Keratinocyte (primary cell): ENCODE results near the gene DCP2. TPM values are rescaled to one million over a fixed set of nuclear protein-coding genes. Genes with fewer than 3 reads are reported as not detected.
A peak's percentile ranks its signal among the peaks of the same experiment; 100 is the strongest.

ENCODE experiments used
- DNase-seq: peaks from one replicate; pipeline ENCODE4 v3.0.0-alpha.2; 2011; ENCODE audit warnings: low read depth, missing footprints, low spot score
- FAIRE-seq: peaks from 2 replicates; lab custom pipeline; 2011; peaks lifted over from hg19 to GRCh38; lab: Jason Lieb, UNC
- H2AFZ ChIP-seq: 2 replicates; pipeline ENCODE4 v1.6.0; 2012; ENCODE audit warnings: low read length, control low read depth, inconsistent platforms; ENCODE audit not compliant: control insufficient read depth
- H3K27ac ChIP-seq: 2 replicates; pipeline ENCODE4 v1.5.1; 2011; ENCODE audit warnings: low read length; ENCODE audit not compliant: control insufficient read depth, insufficient read depth
- H3K27me3 ChIP-seq: 3 replicates; pipeline ENCODE4 v1.6.0; 2011; ENCODE audit warnings: low read length; ENCODE audit not compliant: control insufficient read depth, insufficient read depth; ENCODE audit errors: extremely low read depth
- H3K36me3 ChIP-seq, 2 experiments: 2 replicates in 1 of 2; 3 replicates in 1 of 2; pipeline ENCODE4 v1.5.1; 2011; ENCODE audit warnings: low read length in 2 of 2, mild to moderate bottlenecking in 1 of 2; ENCODE audit not compliant: control insufficient read depth in 2 of 2, insufficient read depth in 2 of 2; ENCODE audit errors: extremely low read depth in 1 of 2
- H3K4me1 ChIP-seq: 3 replicates; pipeline ENCODE4 v1.5.1; 2011; ENCODE audit warnings: low read length; ENCODE audit not compliant: control insufficient read depth, insufficient read depth; ENCODE audit errors: extremely low read depth
- H3K4me2 ChIP-seq: 3 replicates; pipeline ENCODE4 v1.6.0; 2011; ENCODE audit warnings: low read depth, low read length; ENCODE audit not compliant: control insufficient read depth, insufficient read depth; ENCODE audit errors: extremely low read depth
- H3K4me3 ChIP-seq, 3 experiments: fragments of 200-600 bp in 1 of 3; sonication (generic) in 1 of 3; 2 replicates in 2 of 3; 3 replicates in 1 of 3; pipeline ENCODE4 v1.5.1; 2011 to 2016; ENCODE audit warnings: low read length in 3 of 3, mild to moderate bottlenecking in 3 of 3, control low read depth in 2 of 3, inconsistent platforms in 1 of 3, low read depth in 1 of 3, mixed read lengths in 1 of 3, mixed run types in 1 of 3, moderate library complexity in 1 of 3; ENCODE audit not compliant: control insufficient read depth in 2 of 3, insufficient read depth in 2 of 3; ENCODE audit errors: extremely low read depth in 1 of 3
- H3K79me2 ChIP-seq: 2 replicates; pipeline ENCODE4 v1.6.0; 2012; ENCODE audit warnings: low read length; ENCODE audit not compliant: control insufficient read depth, insufficient read depth
- H3K9ac ChIP-seq: 3 replicates; pipeline ENCODE4 v1.6.0; 2011; ENCODE audit warnings: low read length; ENCODE audit not compliant: control insufficient read depth, insufficient read depth; ENCODE audit errors: extremely low read depth
- H3K9me1 ChIP-seq: 3 replicates; pipeline ENCODE4 v1.6.0; 2011; ENCODE audit warnings: low read length; ENCODE audit not compliant: control insufficient read depth, insufficient read depth; ENCODE audit errors: extremely low read depth
- H3K9me3 ChIP-seq: 2 replicates; pipeline ENCODE4 v1.5.1; 2012; ENCODE audit warnings: low read depth, low read length; ENCODE audit not compliant: control insufficient read depth
- H4K20me1 ChIP-seq: 3 replicates; pipeline ENCODE4 v1.6.0; 2011; ENCODE audit warnings: low read length; ENCODE audit not compliant: control insufficient read depth, insufficient read depth; ENCODE audit errors: extremely low read depth
- CTCF ChIP-seq, 3 experiments: IDR thresholded peaks in 1 of 3; conservative IDR thresholded peaks in 1 of 3; optimal IDR thresholded peaks in 1 of 3; 2 replicates in 2 of 3; 3 replicates in 1 of 3; pipeline versions ENCODE3 to v1.5.1; 2011; ENCODE audit warnings: low read length in 3 of 3, mild to moderate bottlenecking in 3 of 3, moderate library complexity in 2 of 3, control low read depth in 1 of 3, inconsistent platforms in 1 of 3; ENCODE audit not compliant: insufficient read depth in 2 of 3; ENCODE audit errors: extremely low read depth in 1 of 3
- EZH2 ChIP-seq: IDR thresholded peaks from one replicate; pipeline ENCODE4 v1.6.1; 2012; ENCODE audit warnings: inconsistent platforms, mild to moderate bottlenecking, low read length, moderate library complexity
- dilution Hi-C: fragments of 300-500 bp; cut with MboI; formaldehyde crosslinking; loops from one replicate; pipeline ENCODE4 v1.7.0; 2020; ENCODE audit warnings: low sequenced_read_pairs; ENCODE audit not compliant: extremely low pct_ligation_motif_present
- polyA plus RNA-seq, 5 experiments: library from polyadenylated mRNA; depleted of rRNA in 3 of 5; stranded (reverse) in 3 of 5; stranded (forward) in 1 of 5; unstranded in 1 of 5; fragments of >200 nt; gene quantifications; 1 replicate in 1 of 5; 2 replicates in 3 of 5; 3 replicates in 1 of 5; pipeline versions ENCODE4 v1.2.1 to v1.2.3, GENCODE V29; 2011 to 2012; ENCODE audit warnings: missing spikeins in 2 of 5, low read depth in 1 of 5, low replicate concordance in 1 of 5

Gene DCP2
- polyA plus RNA-seq, 1 donor (not counting 4 experiments of a cell fraction or from before 2014, with no cell fraction given), result 11.8 TPM

- no peak overlapping the region for H2AFZ ChIP-seq
- DNase-seq, result peak; percentile 67
- H4K20me1 ChIP-seq, result no peaks in the 10 kb centered on the region
- FAIRE-seq, result peak; percentile 66
- H3K9me1 ChIP-seq, result peaks cover 2% of the 10 kb centered on the region
- TF ChIP-seq EZH2, result no peak
- TF ChIP-seq CTCF (optimal IDR thresholded peaks at IDR 0.05 in 1 of 3, IDR thresholded peaks at IDR 0.05 in 1 of 3, conservative IDR thresholded peaks at IDR 0.05 in 1 of 3; ENCODE audit: extremely low read depth in 1 of 3, insufficient read depth in 2 of 3, low read length in 3 of 3), result no peak
- no peaks in the 10 kb centered on the region for H3K27me3 ChIP-seq
- peaks cover 44% of the 10 kb centered on the region for H3K4me1 ChIP-seq
- no peak overlapping the region for H3K9ac ChIP-seq
- H3K9me3 ChIP-seq, result no peaks in the 10 kb centered on the region
- H3K79me2 ChIP-seq, result no peaks in the 10 kb centered on the region
- no peak overlapping the region for H3K4me3 ChIP-seq
- peaks cover 20% of the 10 kb centered on the region in 2 experiments for H3K36me3 ChIP-seq
- no peak overlapping the region for H3K4me2 ChIP-seq
- dilution Hi-C loops, result no loop called here
- H3K27ac ChIP-seq, result no peak overlapping the region
Measured at GRCh38 chr5:113047234-113047633, 70.6 kb downstream of the DCP2 start.

- Histone ChIP-seq H3K27me3 (no peaks in the 10 kb centered on the region), H3K4me2 (no peak overlapping the region), H3K79me2 (no peaks in the 10 kb centered on the region), H3K36me3 (peaks cover 22% of the 10 kb centered on the region in 2 experiments), H3K9me1 (peaks cover 2% of the 10 kb centered on the region), H3K27ac (no peak overlapping the region), H3K4me1 (peaks cover 45% of the 10 kb centered on the region), H4K20me1 (no peaks in the 10 kb centered on the region), H3K4me3 (no peak overlapping the region), H2AFZ (no peak overlapping the region), H3K9ac (no peak overlapping the region), H3K9me3 (no peaks in the 10 kb centered on the region)
- no peak for DNase-seq
- no peak for TF ChIP-seq CTCF (optimal IDR thresholded peaks at IDR 0.05 in 1 of 3, IDR thresholded peaks at IDR 0.05 in 1 of 3, conservative IDR thresholded peaks at IDR 0.05 in 1 of 3; ENCODE audit: extremely low read depth in 1 of 3, insufficient read depth in 2 of 3, low read length in 3 of 3)
- TF ChIP-seq EZH2, result no peak
- dilution Hi-C loops, result no loop called here
- no peak for FAIRE-seq
Measured at GRCh38 chr5:113047733-113048652, 71.4 kb downstream of the DCP2 start.
